IMR-90 (cell line): Measurements from ENCODE around the gene UBALD1. TPM values are rescaled to one million over a fixed set of nuclear protein-coding genes. Genes with fewer than 3 reads are reported as not detected.

Experiments used
- ATAC-seq: fragments of 200-7000 bp; cut with Tn5 transposase; 2 replicates; pipeline ENCODE4 v1.9.1; 2020; ENCODE audit warnings: low read depth, mild to moderate bottlenecking, moderate library complexity
- BruUV-seq: library from RNA; stranded (reverse); fragments of 400-500 nt; replicated peaks from 2 replicates; lab custom pipeline; 2021; lab: Mats Ljungman, UMichigan
- CTCF ChIA-PET: fragments of 300-600 bp; formaldehyde crosslinking; extraction: SDS; loops from one replicate; lab custom pipeline; 2021; ENCODE audit warnings: antibody characterized with exemption; lab: Yijun Ruan, JAX
- POLR2A ChIA-PET: fragments of 300-600 bp; sonication (Branson Sonifier 250); formaldehyde crosslinking; loops from one replicate; lab custom pipeline; 2022; ENCODE audit warnings: antibody characterized with exemption; ENCODE audit not compliant: unreplicated experiment; lab: Charles Lee
- DNase-seq: peaks from one replicate; pipeline ENCODE4 v3.0.0; 2013
- H2AFZ ChIP-seq: replicated peaks from 2 replicates; pipeline ENCODE3; 2013; ENCODE audit warnings: low read length, mild to moderate bottlenecking; ENCODE audit not compliant: poor library complexity
- H2AK5ac ChIP-seq: 2 replicates; pipeline ENCODE4 v1.6.1; 2013; ENCODE audit warnings: low read depth, low read length, inconsistent platforms
- H2AK9ac ChIP-seq: replicated peaks from 2 replicates; pipeline ENCODE3; 2013; ENCODE audit warnings: mild to moderate bottlenecking, low read depth, low read length, moderate library complexity; ENCODE audit not compliant: poor library complexity
- H2BK120ac ChIP-seq: 2 replicates; pipeline ENCODE4 v1.6.1; 2013; ENCODE audit warnings: low read depth, low read length, inconsistent platforms
- H2BK15ac ChIP-seq: 3 replicates; pipeline ENCODE4 v1.6.1; 2013; ENCODE audit warnings: low read depth, low read length, inconsistent platforms
- H2BK20ac ChIP-seq: 2 replicates; pipeline ENCODE4 v1.6.1; 2013; ENCODE audit warnings: low read depth, mild to moderate bottlenecking, inconsistent platforms, low read length, moderate library complexity
- H2BK5ac ChIP-seq: 2 replicates; pipeline ENCODE4 v1.6.1; 2013; ENCODE audit warnings: mild to moderate bottlenecking, low read depth, low read length, inconsistent platforms; ENCODE audit not compliant: poor library complexity, severe bottlenecking
- H3K14ac ChIP-seq: replicated peaks from 2 replicates; pipeline ENCODE4 v1.6.1; 2013; ENCODE audit warnings: low read depth, low read length, inconsistent platforms
- H3K18ac ChIP-seq: 2 replicates; pipeline ENCODE4 v1.6.1; 2013; ENCODE audit warnings: low read depth, low read length, control low read depth
- H3K23ac ChIP-seq: 2 replicates; pipeline ENCODE4 v1.6.1; 2013; ENCODE audit warnings: low read depth, low read length, inconsistent platforms
- H3K27ac ChIP-seq: 2 replicates; pipeline ENCODE4 v1.5.1; 2013; ENCODE audit warnings: mild to moderate bottlenecking, control low read depth, low read length; ENCODE audit not compliant: insufficient read depth
- H3K27me3 ChIP-seq: 2 replicates; pipeline ENCODE4 v1.6.1; 2013; ENCODE audit warnings: low read length; ENCODE audit not compliant: control insufficient read depth, insufficient read depth
- H3K36me3 ChIP-seq: 2 replicates; pipeline ENCODE4 v1.6.1; 2013; ENCODE audit warnings: low read length, mixed read lengths; ENCODE audit not compliant: control insufficient read depth, insufficient read depth
- H3K4ac ChIP-seq: 2 replicates; pipeline ENCODE4 v1.6.1; 2013; ENCODE audit warnings: low read depth, low read length, inconsistent platforms
- H3K4me1 ChIP-seq: 2 replicates; pipeline ENCODE4 v1.6.1; 2013; ENCODE audit warnings: low read length, mixed read lengths; ENCODE audit not compliant: control insufficient read depth, insufficient read depth
- H3K4me2 ChIP-seq: 2 replicates; pipeline ENCODE4 v1.6.1; 2013; ENCODE audit warnings: low read depth, mild to moderate bottlenecking, control low read depth, low read length, moderate library complexity
- H3K4me3 ChIP-seq: 2 replicates; pipeline ENCODE4 v1.5.1; 2013; ENCODE audit warnings: low read depth, mild to moderate bottlenecking, control low read depth, low read length, moderate library complexity; ENCODE audit not compliant: insufficient read depth
- H3K56ac ChIP-seq: 2 replicates; pipeline ENCODE4 v1.6.1; 2013; ENCODE audit warnings: low read length, inconsistent platforms; ENCODE audit not compliant: insufficient read depth; ENCODE audit errors: extremely low read depth
- H3K79me1 ChIP-seq, 2 experiments: 2 replicates each; pipeline ENCODE4 v1.6.1; 2013; ENCODE audit warnings: low read length in 2 of 2, inconsistent platforms in 1 of 2, low read depth in 1 of 2
- H3K9ac ChIP-seq: 2 replicates; pipeline ENCODE4 v1.6.1; 2013; ENCODE audit warnings: low read depth, low read length, control low read depth
- H3K9me1 ChIP-seq: 2 replicates; pipeline ENCODE4 v1.6.1; 2013; ENCODE audit warnings: low read length, inconsistent platforms; ENCODE audit not compliant: insufficient read depth
- H3K9me3 ChIP-seq: 2 replicates; pipeline ENCODE4 v1.6.1; 2013; ENCODE audit warnings: low read length; ENCODE audit not compliant: control insufficient read depth, insufficient read depth
- H4K20me1 ChIP-seq: 2 replicates; pipeline ENCODE4 v1.6.1; 2013; ENCODE audit warnings: low read length, inconsistent platforms; ENCODE audit not compliant: insufficient read depth
- H4K5ac ChIP-seq: 2 replicates; pipeline ENCODE4 v1.6.1; 2013; ENCODE audit warnings: mild to moderate bottlenecking, low read depth, low read length, control low read depth
- H4K8ac ChIP-seq, 2 experiments: 2 replicates each; pipeline ENCODE4 v1.6.1; 2013; ENCODE audit warnings: low read depth in 2 of 2, low read length in 2 of 2, control low read depth in 1 of 2, inconsistent platforms in 1 of 2
- H4K91ac ChIP-seq: 2 replicates; pipeline ENCODE4 v1.6.1; 2013; ENCODE audit warnings: low read depth, low read length, inconsistent platforms; ENCODE audit not compliant: insufficient read depth
- BHLHE40 ChIP-seq: fragments of 150-350 bp; IDR thresholded peaks from 2 replicates; pipeline ENCODE4 v1.6.1; 2016; ENCODE audit warnings: mild to moderate bottlenecking, low read depth, low read length
- CEBPB ChIP-seq: IDR thresholded peaks from 2 replicates; pipeline ENCODE4 v1.6.1; 2012; ENCODE audit warnings: low read depth, low read length, improper control_type of control experiment
- CHD1 ChIP-seq: IDR thresholded peaks from 2 replicates; pipeline ENCODE4 v1.6.1; 2012; ENCODE audit warnings: low read depth, low read length, improper control_type of control experiment
- CTCF ChIP-seq: conservative IDR thresholded peaks from 2 replicates; pipeline ENCODE4 v1.5.1; 2012; ENCODE audit warnings: mild to moderate bottlenecking, low read depth, low read length, improper control_type of control experiment
- FOS ChIP-seq: fragments of 150-350 bp; IDR thresholded peaks from 2 replicates; pipeline ENCODE4 v1.6.1; 2016; ENCODE audit warnings: low read depth, low read length
- MAFK ChIP-seq: IDR thresholded peaks from 2 replicates; pipeline ENCODE4 v1.6.1; 2012; ENCODE audit warnings: low read depth, low read length, improper control_type of control experiment
- MAZ ChIP-seq: IDR thresholded peaks from 2 replicates; pipeline ENCODE4 v1.6.1; 2012; ENCODE audit warnings: low read depth, mild to moderate bottlenecking, low read length, improper control_type of control experiment, moderate library complexity, borderline replicate concordance
- NFE2L2 ChIP-seq: fragments of 150-350 bp; IDR thresholded peaks from 2 replicates; pipeline ENCODE4 v1.6.1; 2016; ENCODE audit warnings: low read depth, mild to moderate bottlenecking, low read length
- POLR2A ChIP-seq: IDR thresholded peaks from 2 replicates; pipeline ENCODE4 v1.6.1; 2012; ENCODE audit warnings: mild to moderate bottlenecking, low read depth, low read length
- RAD21 ChIP-seq: IDR thresholded peaks from 2 replicates; pipeline ENCODE4 v1.6.1; 2012; ENCODE audit warnings: low read length, improper control_type of control experiment
- RCOR1 ChIP-seq: IDR thresholded peaks from 2 replicates; pipeline ENCODE4 v1.6.1; 2012; ENCODE audit warnings: mild to moderate bottlenecking, low read length, improper control_type of control experiment; ENCODE audit not compliant: insufficient replicate concordance
- RFX5 ChIP-seq: IDR thresholded peaks from 2 replicates; pipeline ENCODE4 v1.8.0; 2012; ENCODE audit warnings: low read depth, mild to moderate bottlenecking, low read length, moderate library complexity
- SMC3 ChIP-seq: fragments of 150-350 bp; IDR thresholded peaks from 2 replicates; pipeline ENCODE4 v1.6.1; 2016; ENCODE audit warnings: low read depth, mild to moderate bottlenecking, antibody characterized with exemption, low read length, moderate library complexity
- WGBS, 2 experiments: methylation state at CpG; one replicate each; pipeline versions ENCODE4 v1.1.5 to v1.1.7; 2013; ENCODE audit warnings: missing lambda C conversion rate in 2 of 2; ENCODE audit not compliant: insufficient read length in 1 of 2; ENCODE audit errors: extremely low coverage in 2 of 2; 5-methylcytosine and 5-hydroxymethylcytosine counted together
- dilution Hi-C: fragments of 300-500 bp; cut with HindIII; formaldehyde crosslinking; loops from one replicate; pipeline ENCODE4 v1.14.3; 2018; ENCODE audit warnings: low sequenced_read_pairs; ENCODE audit not compliant: unreplicated experiment
- in situ Hi-C: fragments of 300-500 bp; cut with MboI; formaldehyde crosslinking; loops from 3 replicates; pipeline ENCODE4 v1.14.3; 2019; ENCODE audit warnings: low sequenced_read_pairs, inconsistent platforms, mixed read lengths
- intact Hi-C: fragments of 100-400 bp; cut with micrococcal nuclease; formaldehyde crosslinking; loops from 2 replicates; pipeline ENCODE4 v1.10.0; 2022
- polyA plus RNA-seq, 3 experiments: library from polyadenylated mRNA; depleted of rRNA; stranded (reverse); fragments of >200 nt; gene quantifications; 2 replicates each; pipeline ENCODE4 v1.2.3, GENCODE V29; 2012; ENCODE audit warnings: low replicate concordance in 1 of 3
- total RNA-seq: library from RNA; depleted of rRNA; stranded (reverse); fragments of >200 nt; gene quantifications from 2 replicates; pipeline ENCODE4 v1.2.3, GENCODE V29; 2012

UBALD1 gene
- total and polyA plus RNA-seq, 2 of the 4 experiments (the other 2 are of a cell fraction), result 1.3 to 14.5 TPM

- no TSS peak for BruUV-seq
- ChIA-PET CTCF (no interaction called here), POLR2A (no interaction called here)
- Histone ChIP-seq H3K4me2 (no peak overlapping the region), H3K23ac (no peak overlapping the region), H2BK120ac (no peak overlapping the region), H3K9me1 (no peaks in the 10 kb centered on the region), H2BK5ac (no peak overlapping the region), H2AK5ac (no peak overlapping the region), H3K36me3 (peaks cover 65% of the 10 kb centered on the region), H4K91ac (no peak overlapping the region), H3K14ac (no peak overlapping the region), H3K9me3 (no peaks in the 10 kb centered on the region), H3K9ac (no peak overlapping the region), H3K56ac (no peak overlapping the region), H3K4me1 (no peaks in the 10 kb centered on the region), H3K27ac (no peak overlapping the region), H4K20me1 (peaks cover 25% of the 10 kb centered on the region), H4K8ac (no peak overlapping the region), H2AK9ac (no peak overlapping the region), H2BK20ac (no peak overlapping the region), H3K18ac (no peak overlapping the region), H3K4me3 (no peak overlapping the region), H2AFZ (no peak overlapping the region), H3K79me1 (peaks cover 0 to 25% of the 10 kb centered on the region in 2 experiments; a peak in 3 of 4 replicates), H3K27me3 (no peaks in the 10 kb centered on the region), H3K4ac (no peak overlapping the region), H4K5ac (no peak overlapping the region), H2BK15ac (no peak overlapping the region)
- DNase-seq (no peak), ATAC-seq (no peak)
- intact Hi-C loops (no loop called here), in situ Hi-C loops (no loop called here), dilution Hi-C loops (no loop called here)
- no peak for TF ChIP-seq SMC3
- TF ChIP-seq POLR2A, result no peak
- no peak for TF ChIP-seq NFE2L2
- TF ChIP-seq RFX5, result no peak
- no peak for TF ChIP-seq CHD1
- TF ChIP-seq RAD21, result no peak
- no peak for TF ChIP-seq BHLHE40
- TF ChIP-seq CTCF, result no peak
- TF ChIP-seq MAFK, result no peak
- no peak for TF ChIP-seq FOS
- no peak for TF ChIP-seq MAZ
- TF ChIP-seq RCOR1, result no peak
- no peak for TF ChIP-seq CEBPB
- 50% methylated on average over 1 of the region's 12 CpGs; no CpG with 5 or more reads in 1 of the 2 experiments for WGBS, 2 experiments
These were observed 40.4 kb upstream of the UBALD1 start for GRCh38 chr16:4654964-4655590.
